Measurements from ENCODE around the gene SLC17A2.

- no peak for TF ChIP-seq POLR2AphosphoS5 (IDR thresholded peaks at IDR 0.05; ENCODE audit: low read depth, low read length)
- no peak for TF ChIP-seq POLR2A (IDR thresholded peaks at IDR 0.05; ENCODE audit: low read depth, low read length)
- TF ChIP-seq TAF1 (IDR thresholded peaks at IDR 0.05; ENCODE audit: low read depth, low read length) = no peak
- no peak for TF ChIP-seq PAX5 (IDR thresholded peaks at IDR 0.05; ENCODE audit: insufficient read depth, low read length, severe bottlenecking)
- no peak for TF ChIP-seq SPI1 (IDR thresholded peaks at IDR 0.05; ENCODE audit: low read depth, low read length)
These were observed 10.8 kb downstream of the SLC17A2 start for GRCh38 chr6:25919657-25920056.

Data from GM12891 (cell line).